ENCODE data around the gene KDM4B.

- TF ChIP-seq CTCF (IDR thresholded peaks at IDR 0.05) (no peak), POLR2A (IDR thresholded peaks at IDR 0.05) (no peak)
Observed at GRCh38 chr19:4929186-4929585, 39.7 kb upstream of the KDM4B start.
